ENCODE results near the gene IMMP2L. TPM values are rescaled to one million over a fixed set of nuclear protein-coding genes. Genes with fewer than 3 reads are reported as not detected.

The IMMP2L gene
- polyA plus RNA-seq, 1 donor (not counting 4 experiments of a cell fraction or from before 2014, with no cell fraction given), result 14.1 TPM

GRCh38 chr7:110987127-110987693 is 575.1 kb downstream of the IMMP2L start:
- TF ChIP-seq CTCF (optimal IDR thresholded peaks at IDR 0.05 in 1 of 3, IDR thresholded peaks at IDR 0.05 in 1 of 3, conservative IDR thresholded peaks at IDR 0.05 in 1 of 3; ENCODE audit: extremely low read depth in 1 of 3, insufficient read depth in 2 of 3, low read length in 3 of 3), result no peak
- no peak for TF ChIP-seq EZH2 (IDR thresholded peaks at IDR 0.05; ENCODE audit: low read length)
- H3K4me3 ChIP-seq (ENCODE audit: control insufficient read depth in 2 of 3, extremely low read depth in 1 of 3, insufficient read depth in 2 of 3, low read depth in 1 of 3, low read length in 3 of 3), result no peak overlapping the region
- H3K36me3 ChIP-seq (ENCODE audit: control insufficient read depth in 2 of 2, extremely low read depth in 1 of 2, insufficient read depth in 2 of 2, low read length in 2 of 2), result no peaks in the 10 kb centered on the region
- H3K9me1 ChIP-seq (ENCODE audit: control insufficient read depth, extremely low read depth, insufficient read depth, low read length), result no peaks in the 10 kb centered on the region
- no peak for FAIRE-seq
- no peak for DNase-seq (ENCODE audit: low read depth, low spot score)
- no peak overlapping the region for H3K9ac ChIP-seq (ENCODE audit: control insufficient read depth, extremely low read depth, insufficient read depth, low read length)
- dilution Hi-C loops (cut with MboI; ENCODE audit: extremely low pct_ligation_motif_present, low sequenced_read_pairs), result no loop called here
- no peaks in the 10 kb centered on the region for H3K9me3 ChIP-seq (ENCODE audit: control insufficient read depth, low read depth, low read length)
- H2AFZ ChIP-seq (ENCODE audit: control insufficient read depth, low read length), result no peak overlapping the region
- H3K79me2 ChIP-seq (ENCODE audit: control insufficient read depth, insufficient read depth, low read length), result no peaks in the 10 kb centered on the region
- H3K4me2 ChIP-seq (ENCODE audit: control insufficient read depth, extremely low read depth, insufficient read depth, low read depth, low read length), result no peak overlapping the region
- no peaks in the 10 kb centered on the region for H3K27me3 ChIP-seq (ENCODE audit: control insufficient read depth, extremely low read depth, insufficient read depth, low read length)
- no peak overlapping the region for H3K27ac ChIP-seq (ENCODE audit: control insufficient read depth, insufficient read depth, low read length)
- H3K4me1 ChIP-seq (ENCODE audit: control insufficient read depth, extremely low read depth, insufficient read depth, low read length), result no peaks in the 10 kb centered on the region
- no peaks in the 10 kb centered on the region for H4K20me1 ChIP-seq (ENCODE audit: control insufficient read depth, extremely low read depth, insufficient read depth, low read length)

- Histone ChIP-seq H4K20me1 (ENCODE audit: control insufficient read depth, extremely low read depth, insufficient read depth, low read length) (no peaks in the 10 kb centered on the region), H3K9me1 (ENCODE audit: control insufficient read depth, extremely low read depth, insufficient read depth, low read length) (no peaks in the 10 kb centered on the region), H3K4me3 (ENCODE audit: control insufficient read depth in 2 of 3, extremely low read depth in 1 of 3, insufficient read depth in 2 of 3, low read depth in 1 of 3, low read length in 3 of 3) (no peak overlapping the region), H2AFZ (ENCODE audit: control insufficient read depth, low read length) (no peak overlapping the region), H3K27me3 (ENCODE audit: control insufficient read depth, extremely low read depth, insufficient read depth, low read length) (no peaks in the 10 kb centered on the region), H3K79me2 (ENCODE audit: control insufficient read depth, insufficient read depth, low read length) (no peaks in the 10 kb centered on the region), H3K4me1 (ENCODE audit: control insufficient read depth, extremely low read depth, insufficient read depth, low read length) (no peaks in the 10 kb centered on the region), H3K9me3 (ENCODE audit: control insufficient read depth, low read depth, low read length) (no peaks in the 10 kb centered on the region), H3K27ac (ENCODE audit: control insufficient read depth, insufficient read depth, low read length) (no peak overlapping the region), H3K9ac (ENCODE audit: control insufficient read depth, extremely low read depth, insufficient read depth, low read length) (no peak overlapping the region), H3K36me3 (ENCODE audit: control insufficient read depth in 2 of 2, extremely low read depth in 1 of 2, insufficient read depth in 2 of 2, low read length in 2 of 2) (no peaks in the 10 kb centered on the region), H3K4me2 (ENCODE audit: control insufficient read depth, extremely low read depth, insufficient read depth, low read depth, low read length) (no peak overlapping the region)
- dilution Hi-C loops (cut with MboI; ENCODE audit: extremely low pct_ligation_motif_present, low sequenced_read_pairs), result no loop called here
- no peak for TF ChIP-seq CTCF (optimal IDR thresholded peaks at IDR 0.05 in 1 of 3, IDR thresholded peaks at IDR 0.05 in 1 of 3, conservative IDR thresholded peaks at IDR 0.05 in 1 of 3; ENCODE audit: extremely low read depth in 1 of 3, insufficient read depth in 2 of 3, low read length in 3 of 3)
- TF ChIP-seq EZH2 (IDR thresholded peaks at IDR 0.05; ENCODE audit: low read length), result no peak
- FAIRE-seq (no peak), DNase-seq (ENCODE audit: low read depth, low spot score) (no peak)
Observed at GRCh38 chr7:110983822-110984456, 578.4 kb downstream of the IMMP2L start.

All from keratinocyte (primary cell).